Measurements from ENCODE around the gene GPATCH2.

GPATCH2 gene

DNA sequence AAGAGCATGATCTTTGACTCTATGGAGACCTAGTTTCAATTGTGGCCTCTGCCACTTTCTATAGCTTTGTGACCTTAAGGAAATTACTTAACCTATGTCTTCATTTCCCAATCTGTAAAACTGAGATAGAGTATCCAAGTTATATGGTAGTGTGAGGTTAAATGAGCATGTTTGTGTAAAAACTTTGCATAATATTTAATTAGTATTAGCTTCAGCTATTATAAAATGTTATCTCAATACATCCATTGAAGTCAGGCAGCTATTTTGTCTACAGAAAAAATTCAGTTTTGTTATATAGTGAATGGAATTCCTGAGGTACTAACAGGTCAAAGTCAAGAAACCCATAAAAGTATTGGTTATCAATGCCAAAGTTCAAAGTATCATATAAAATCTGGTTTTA is 53.6 kb downstream of the GPATCH2 start:
- DNase-seq (ENCODE audit: low spot score), result no peak

DNA sequence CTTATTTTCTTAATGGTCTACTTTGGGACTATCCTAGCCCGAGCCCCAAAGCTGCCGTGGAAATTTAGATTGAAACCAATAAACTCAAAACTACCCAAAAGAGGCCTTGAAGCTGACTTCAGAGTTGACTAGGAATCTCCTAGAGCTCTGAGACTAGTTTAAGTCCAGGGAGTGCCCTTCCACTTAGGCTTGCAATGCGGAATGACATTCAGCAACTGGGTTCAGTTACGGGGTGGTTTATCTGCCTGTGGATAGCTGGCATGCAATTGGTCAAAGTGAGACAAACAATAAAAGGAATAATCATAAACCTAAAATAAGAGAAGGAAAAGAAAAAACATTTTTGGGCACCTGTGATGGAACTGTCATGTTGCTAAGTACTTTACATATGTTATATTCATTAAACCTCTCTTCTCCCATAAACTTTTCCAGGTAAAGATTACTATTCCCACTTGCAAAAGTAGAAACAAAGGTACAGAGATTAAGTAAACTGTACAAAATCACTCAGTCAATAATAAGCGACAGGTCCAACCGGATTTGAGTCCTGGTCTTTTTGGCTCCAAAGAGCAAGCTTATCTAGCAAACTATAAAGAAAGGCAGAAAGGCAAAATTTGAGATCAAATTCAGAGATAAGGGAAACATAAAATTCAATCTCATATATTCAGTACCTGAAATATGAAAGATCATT is 56.5 kb downstream of the GPATCH2 start:
- DNase-seq (ENCODE audit: low spot score), result no peak

DNA sequence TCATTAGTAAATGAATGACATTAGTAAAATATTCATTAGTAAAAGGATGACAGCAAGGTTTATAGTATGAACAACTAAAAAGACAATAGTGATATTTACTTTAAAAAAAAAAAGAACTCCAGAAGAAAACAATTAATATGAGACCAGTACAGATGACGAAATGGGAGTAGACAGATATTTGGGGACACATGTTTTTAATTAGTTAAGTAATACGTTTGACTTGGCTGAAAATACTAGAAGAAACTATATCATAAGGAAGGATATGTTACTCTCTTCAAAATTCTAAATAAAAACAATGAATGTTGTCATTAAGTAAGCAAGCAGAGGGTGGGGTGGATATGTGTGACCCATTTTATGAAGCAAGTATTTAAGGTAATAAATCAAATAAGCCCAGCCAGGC is 61.9 kb downstream of the GPATCH2 start:
- DNase-seq (ENCODE audit: low spot score), result no peak

DNA sequence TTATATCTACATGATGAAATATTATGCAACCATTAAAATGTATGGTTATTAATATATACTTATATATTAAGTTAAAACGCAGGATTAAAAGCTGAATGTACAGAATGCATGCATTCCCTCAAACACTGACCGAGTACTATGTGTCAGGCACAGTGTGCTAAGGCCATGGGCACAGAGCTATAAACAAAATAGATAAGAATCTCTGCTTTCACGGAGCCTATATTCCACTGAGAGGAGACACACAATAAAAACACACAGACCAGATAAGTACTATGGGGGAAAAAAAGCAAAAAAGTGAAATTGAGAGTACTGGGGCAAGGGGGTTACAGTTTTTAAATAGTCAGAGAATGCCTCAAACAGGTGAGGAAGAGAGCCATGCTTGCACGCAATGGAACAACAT is 62.7 kb downstream of the GPATCH2 start:
- no peak for DNase-seq (ENCODE audit: low spot score)

DNA sequence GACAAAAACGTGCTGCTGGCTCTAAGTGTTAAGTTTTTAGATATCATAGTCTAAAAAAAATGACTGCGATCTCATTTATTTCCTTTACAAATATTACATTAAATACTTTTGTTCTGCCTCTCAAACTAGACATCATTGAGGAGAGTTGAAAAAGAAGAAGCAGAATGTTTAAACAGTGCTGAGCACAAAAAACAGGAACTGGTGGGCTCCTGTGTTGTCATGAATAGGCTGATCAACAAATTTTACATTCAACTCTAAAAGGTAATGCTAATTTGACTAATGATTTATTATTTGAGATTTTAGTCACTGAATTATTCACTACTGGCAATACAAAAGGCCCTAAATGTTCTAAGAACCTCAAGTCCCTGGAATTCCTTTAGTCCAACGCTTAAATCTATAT is 66.1 kb downstream of the GPATCH2 start:
- DNase-seq (ENCODE audit: low spot score), result no peak

DNA sequence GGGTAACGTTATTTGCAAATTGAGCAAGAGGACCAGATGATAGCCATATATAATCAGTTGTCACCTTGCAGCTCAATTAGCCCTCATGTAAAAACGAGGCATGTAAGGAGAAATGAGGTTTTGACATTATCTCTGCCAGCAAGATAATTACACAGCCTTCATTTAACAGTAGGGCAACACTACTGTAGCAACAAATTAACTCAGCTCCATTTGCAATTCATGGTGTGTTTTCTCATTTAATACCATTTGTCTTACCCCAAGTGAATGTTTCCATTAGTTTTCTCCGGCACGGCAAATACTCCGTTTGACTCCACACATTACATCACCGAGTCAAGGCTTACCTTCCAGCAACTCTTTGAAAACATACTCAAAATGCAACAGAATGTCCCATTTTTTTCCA is 66.7 kb downstream of the GPATCH2 start:
- DNase-seq (ENCODE audit: low spot score), result no peak

DNA sequence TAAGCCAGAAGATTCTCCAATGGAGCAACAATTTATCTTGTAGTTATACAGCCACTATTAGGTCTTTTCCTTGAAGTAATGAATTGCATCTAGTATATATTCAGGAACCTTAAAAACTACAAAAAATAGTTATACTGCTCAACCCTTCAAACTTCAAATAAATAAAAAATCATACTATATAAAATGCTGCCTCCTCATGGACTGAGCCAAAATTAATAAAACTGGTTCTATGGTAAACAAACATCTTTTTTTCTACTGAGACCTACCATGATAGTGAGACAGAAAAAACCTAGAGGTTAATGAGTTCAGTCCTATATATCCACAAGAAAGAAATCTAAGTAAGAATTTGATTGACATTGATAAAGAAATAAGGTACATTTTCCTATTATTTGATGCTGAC is 67.7 kb downstream of the GPATCH2 start:
- no peak for DNase-seq (ENCODE audit: low spot score)

DNA sequence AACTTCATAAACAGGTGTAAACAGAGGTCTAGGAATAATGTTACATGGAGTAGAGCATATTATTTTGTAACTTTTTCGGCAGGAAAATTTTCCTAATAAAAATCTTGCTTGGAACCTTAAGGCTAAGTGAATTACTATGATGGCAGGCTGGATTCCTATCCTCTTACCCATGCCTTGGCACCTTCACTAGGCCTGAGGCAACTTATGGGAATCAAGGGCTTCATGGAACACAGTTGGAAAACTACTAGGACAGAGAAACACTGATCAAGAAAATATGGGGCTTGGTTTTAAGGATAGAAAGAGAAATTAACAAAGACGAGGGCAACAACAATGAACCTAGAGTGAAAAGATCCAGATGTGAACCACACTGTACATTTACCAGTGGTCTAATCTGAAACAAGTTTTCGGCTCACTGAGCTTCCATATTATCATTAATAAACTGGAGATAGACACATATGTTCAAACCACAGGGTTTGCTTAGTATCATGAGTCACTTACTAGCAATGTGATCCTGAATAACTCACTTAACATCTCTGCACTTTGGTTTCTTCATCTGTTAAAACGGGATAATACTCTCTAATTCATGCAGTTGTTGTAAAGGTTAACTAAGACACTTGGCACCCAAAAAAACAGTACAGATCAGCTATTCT is 68.5 kb downstream of the GPATCH2 start:
- DNase-seq (ENCODE audit: low spot score), result no peak

DNA sequence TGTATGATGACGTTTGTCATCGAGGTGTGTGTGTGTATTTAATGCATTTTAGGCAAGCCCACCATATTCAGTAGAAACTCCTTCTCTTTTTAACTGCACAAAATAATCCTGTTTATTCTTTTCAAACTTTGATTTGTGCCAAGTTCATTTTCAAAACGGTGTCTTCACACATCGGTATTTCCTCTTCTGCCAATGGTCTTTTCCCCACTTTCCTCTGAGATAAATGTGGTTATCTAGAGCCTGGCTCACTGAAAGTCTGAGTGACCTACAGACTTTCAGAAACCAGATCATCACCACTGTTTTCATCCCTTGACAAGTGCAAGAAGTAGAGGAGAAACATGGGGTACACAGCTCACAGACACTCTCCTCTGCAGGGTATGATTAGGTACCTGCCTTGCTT is 69.4 kb downstream of the GPATCH2 start:
- DNase-seq (ENCODE audit: low spot score), result no peak

DNA sequence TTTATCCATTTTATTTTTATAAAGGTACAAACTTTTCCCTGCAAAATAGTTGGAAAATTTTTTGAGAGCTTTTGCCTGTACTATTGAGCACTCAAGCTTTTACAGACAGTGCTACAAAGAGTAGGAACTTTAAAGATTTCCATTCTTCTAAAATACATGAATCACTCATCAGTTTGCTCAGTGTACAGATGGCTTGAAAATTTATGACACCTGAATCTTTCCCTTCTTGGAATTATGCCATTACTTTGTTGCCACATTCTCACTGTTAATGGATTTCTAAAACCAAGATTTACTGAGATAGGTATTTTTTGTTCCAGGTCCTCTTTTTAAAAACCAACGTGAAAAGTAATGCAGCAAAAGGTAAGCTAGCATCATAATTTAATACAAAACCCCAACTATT is 76.0 kb downstream of the GPATCH2 start:
- no peak for DNase-seq (ENCODE audit: low spot score)

DNA sequence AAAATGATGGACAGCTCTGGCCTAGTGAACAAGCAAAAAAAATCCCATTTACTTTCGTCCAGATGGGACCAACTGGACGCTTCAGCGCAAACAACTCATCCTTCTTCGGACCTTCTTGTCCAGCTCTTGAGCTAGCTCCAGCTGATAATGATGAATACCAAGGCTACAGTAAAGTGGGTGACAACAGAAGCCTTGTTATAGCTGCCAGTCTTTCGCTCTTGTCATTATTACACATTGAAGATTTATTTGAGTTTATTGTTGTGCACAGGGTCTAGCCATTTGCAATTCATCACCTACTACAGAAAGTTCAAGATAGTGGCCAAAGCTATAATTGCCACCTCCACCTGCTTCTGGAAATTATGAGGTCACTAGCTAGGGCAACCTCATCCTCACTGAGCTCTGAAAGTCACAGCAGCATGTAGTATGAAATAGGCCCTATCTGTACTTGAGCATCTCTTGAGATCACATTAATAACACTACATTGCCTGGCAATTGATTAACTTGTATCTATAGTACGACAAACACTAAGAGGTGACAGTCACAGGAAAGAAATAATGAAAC is 76.9 kb downstream of the GPATCH2 start:
- DNase-seq (ENCODE audit: low spot score), result no peak

DNA sequence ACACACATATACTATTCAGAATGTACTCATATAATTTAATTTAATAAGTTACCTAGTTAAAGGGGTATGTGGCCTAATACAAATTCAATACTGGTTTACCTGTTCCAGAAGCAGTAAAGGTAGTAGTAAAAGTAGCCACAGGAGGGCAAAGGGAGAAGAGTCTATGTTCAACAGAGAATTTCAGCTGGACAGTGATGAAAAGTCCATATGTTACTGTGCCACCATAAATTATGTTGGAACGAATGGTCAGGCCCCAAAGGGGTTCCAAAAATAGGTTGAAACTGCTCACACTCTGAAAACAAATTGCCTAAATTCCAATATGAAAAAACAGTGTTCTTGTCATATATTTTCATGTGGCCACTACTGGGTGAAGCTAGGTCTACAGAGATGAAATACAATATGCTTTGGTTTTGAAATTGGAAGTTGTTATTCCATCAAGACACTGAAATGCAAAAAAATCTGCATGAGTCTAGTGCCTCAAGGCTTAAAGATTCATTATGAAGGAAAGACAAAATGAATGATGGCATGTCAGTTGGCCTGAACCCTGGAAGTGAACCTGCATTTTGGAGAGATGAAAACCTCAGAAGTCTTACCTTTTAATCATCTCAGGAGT is 78.4 kb downstream of the GPATCH2 start:
- DNase-seq (ENCODE audit: low spot score), result no peak

DNA sequence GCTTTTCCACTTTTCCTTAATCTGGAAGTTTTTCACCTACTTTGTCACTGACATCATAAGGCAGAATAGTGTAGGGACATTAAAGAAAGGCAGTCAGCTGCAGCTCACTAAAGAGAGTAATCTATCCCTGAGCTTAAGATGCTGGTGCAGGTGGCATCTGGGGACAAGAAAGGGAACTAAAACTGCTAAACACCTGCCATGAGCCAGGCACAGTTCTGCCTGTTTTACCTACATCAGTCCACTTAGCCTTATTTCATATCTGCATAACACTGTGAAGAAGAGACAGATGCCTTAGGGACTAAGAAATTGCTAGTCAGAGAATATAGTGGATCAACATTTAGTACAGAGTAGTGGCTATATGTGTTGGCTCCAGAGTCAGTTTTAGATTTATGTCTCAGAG is 88.1 kb downstream of the GPATCH2 start:
- no peak for DNase-seq (ENCODE audit: low spot score)

DNA sequence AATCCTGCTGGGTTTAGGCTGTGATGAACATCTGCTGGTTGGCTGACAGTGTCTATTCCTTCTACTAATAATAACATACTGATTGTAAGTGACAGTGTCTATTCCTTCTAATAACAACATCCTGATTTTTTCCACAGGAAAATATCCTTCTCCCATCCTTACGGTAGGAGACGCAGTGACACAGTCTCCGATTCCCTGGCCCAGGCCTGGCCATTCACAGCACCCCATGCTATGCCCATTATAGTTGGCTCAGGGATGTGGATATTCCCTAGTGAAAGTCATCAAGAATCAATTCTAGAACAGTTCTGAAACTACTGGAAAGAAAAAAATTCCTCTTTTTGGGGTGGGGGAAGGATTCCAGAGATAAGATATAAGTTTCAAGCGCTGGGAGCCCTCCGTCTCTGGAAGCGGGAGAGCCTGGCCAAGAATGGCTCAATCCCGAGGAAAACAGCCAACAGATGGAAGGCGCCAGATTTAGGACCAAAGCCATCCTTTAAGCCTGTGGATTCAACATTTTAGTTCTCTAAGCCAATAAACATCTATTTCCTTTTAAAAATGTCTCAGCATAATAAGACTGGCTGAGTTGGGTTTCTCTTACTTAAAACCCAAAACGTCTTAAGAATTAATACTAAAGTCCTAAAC is 88.6 kb downstream of the GPATCH2 start:
- no peak for DNase-seq (ENCODE audit: low spot score)

DNA sequence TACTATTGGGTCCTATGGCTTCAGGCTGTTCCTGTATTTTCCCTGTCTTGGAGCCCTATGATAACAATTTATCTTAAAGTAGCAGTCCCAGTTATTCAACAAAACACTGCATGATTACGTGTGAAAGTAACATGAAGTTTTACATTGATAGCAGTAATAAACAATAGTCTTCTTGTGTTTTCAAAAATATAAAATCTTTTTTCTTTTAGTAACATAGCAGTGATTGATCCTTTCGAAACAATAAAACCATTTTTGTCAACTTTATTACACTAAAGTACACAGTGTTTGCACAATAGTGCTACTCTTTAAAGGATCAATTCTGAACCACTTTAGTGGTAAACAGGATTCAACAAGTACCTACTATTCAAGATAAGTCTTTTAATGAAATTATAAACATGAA is 90.6 kb downstream of the GPATCH2 start:
- DNase-seq (ENCODE audit: low spot score), result no peak

DNA sequence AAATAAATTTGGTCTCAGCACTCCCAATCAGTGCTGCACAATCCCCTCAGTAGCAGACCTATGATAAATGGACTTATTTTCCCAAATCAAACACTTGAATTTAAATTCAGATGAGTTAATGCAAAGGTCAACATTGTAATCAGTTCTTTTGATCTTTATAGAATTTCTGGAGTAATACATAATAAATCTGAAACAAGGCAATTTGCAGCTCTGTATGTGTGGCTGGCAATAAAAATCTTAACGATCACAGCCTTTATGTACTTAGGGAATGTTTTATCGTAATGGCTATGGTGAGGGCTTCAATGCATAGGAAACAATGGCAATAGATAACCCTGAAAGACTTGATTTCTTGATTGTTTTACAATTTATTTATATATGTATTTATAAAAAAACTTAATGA is 91.4 kb downstream of the GPATCH2 start:
- no peak for DNase-seq (ENCODE audit: low spot score)

DNA sequence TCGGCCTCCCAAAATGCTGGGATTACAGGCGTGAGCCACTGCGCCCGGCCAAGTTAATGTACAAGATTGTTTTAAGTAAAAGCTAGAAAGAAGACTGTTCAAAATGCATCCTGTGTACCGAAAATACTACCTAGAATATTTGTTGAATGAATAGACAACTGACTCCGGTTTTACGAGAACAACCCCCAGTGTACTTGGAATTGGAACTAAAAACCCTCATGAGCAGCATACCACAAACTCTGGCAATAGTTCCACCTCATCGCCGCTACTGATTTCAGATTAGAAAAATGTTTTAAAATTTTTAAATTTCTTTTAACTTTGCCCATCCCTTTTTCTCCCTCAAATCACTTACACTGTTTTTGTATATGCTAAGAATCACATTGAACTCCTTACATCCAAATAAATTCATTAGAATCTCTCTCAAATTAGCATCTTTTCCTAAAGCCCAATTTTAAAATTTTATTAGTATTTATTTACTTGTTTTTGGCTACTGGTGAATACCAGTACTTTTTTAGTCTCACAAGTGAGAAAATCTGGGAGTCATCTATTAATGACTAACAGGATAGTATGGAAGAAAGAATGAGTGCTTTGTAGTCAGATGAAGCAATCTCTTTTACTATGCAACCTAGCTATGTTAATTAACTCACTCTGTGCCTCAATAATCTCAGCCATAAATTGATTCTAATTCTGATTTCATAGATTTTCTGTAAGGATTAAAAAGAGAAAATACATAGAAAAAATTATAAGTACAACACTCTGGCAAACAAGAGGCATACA is 95.1 kb downstream of the GPATCH2 start:
- DNase-seq (ENCODE audit: low spot score), result no peak

DNA sequence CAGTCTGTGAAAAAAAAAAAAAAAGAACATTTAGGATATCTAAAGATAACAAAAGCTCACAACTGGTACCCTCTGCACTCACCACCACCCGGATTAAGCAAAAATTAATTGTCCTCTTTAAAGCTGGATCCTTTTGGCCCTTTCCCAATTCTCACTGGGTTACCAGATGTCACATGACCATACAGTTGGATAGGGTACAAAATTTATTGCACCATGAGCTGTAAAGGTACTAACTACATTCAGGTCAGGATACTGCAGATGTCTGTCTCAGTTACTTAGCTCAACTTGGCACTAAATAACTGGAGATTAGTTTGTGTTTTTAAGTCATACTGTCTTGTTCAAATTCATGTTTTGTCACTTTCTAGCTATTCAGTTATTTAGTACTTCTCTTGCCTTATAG is 96.3 kb downstream of the GPATCH2 start:
- no peak for DNase-seq (ENCODE audit: low spot score)

DNA sequence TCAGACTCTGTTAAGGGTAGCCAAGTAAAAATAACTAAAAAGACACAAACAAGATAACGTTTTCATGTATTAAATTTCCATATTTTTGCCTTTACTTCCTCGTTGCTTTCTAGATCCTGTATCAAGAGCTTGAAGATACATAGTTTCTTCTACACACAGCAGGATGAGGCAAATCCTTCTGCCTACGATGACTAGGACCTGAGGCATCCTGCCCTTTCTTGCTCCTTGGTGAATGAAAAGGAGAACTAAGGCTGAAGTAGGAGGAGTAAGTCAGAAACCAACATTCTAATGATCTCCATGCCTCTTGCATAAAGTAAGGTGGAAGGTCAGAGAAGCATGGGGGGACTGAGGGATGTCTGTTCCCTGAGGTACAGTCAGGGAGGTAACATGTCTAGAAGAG is 102.6 kb downstream of the GPATCH2 start:
- DNase-seq (ENCODE audit: low spot score), result no peak

DNA sequence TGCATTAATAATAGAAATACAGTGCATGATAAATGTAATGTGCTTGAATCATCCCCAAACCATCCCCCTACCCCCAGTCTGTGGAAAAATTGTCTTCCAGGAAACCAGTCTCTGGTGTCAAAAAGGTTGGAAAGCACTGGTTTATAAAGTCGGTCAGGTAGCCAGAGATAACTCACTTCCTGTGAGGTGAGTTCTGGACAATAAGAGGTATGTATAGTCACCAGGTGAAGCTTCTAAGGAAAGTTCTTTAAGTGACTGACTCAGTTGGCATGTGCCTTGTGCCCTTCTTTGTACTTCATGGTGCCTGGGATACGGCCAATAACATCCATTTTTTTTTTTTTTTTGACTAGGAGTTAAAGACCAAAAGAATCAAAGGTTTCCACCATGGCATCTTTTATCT is 103.7 kb downstream of the GPATCH2 start:
- no peak for DNase-seq (ENCODE audit: low spot score)

DNA sequence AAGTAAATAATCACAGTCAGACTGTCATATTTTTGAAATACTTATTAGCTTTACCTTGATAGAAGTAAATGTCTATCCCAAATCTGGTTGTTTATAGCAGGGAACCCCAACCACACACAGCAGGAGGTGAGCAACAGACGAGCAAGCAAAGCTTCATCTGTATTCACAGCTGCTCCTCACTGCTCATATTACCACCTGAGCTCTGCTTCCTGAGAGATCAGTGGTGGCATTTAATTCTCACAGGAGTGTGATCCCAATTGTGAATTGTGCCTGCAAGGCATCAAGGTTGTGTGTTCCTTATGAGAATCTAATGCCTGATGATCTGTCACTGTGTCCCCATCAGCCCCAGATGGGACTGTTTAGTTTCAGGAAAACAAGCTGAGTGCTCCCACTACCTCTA is 104.3 kb downstream of the GPATCH2 start:
- DNase-seq (ENCODE audit: low spot score), result no peak
